Liver (tissue), 3 donors: ENCODE results near the gene PTCRA.

Experiments used
- ATF3 ChIP-seq: IDR thresholded peaks from 2 replicates; pipeline ENCODE4 v1.6.1; 2016; ENCODE audit warnings: antibody characterized with exemption
- JUND ChIP-seq, 2 donors: IDR thresholded peaks; 2 replicates each; pipeline ENCODE4 v1.6.1; 2016; ENCODE audit warnings: antibody characterized with exemption in 2 of 2
- MAX ChIP-seq: IDR thresholded peaks from 2 replicates; pipeline ENCODE4 v1.6.1; 2016; ENCODE audit warnings: antibody characterized with exemption
- REST ChIP-seq: IDR thresholded peaks from 2 replicates; pipeline ENCODE4 v1.6.1; 2016; ENCODE audit warnings: antibody characterized with exemption, mild to moderate bottlenecking
- ZBTB33 ChIP-seq: IDR thresholded peaks from 2 replicates; pipeline ENCODE4 v1.6.1; 2016; ENCODE audit warnings: antibody characterized with exemption
- TF ChIP-seq, protein P1 (sequence below): fragments of 150-350 bp; IDR thresholded peaks from 2 replicates; pipeline ENCODE4 v1.5.1; 2017; ENCODE audit warnings: improper control_type of control experiment, low read depth, low read length; ENCODE audit not compliant: missing input control
- donor health status: healthy.
- donor health status: healthy.

DNA sequence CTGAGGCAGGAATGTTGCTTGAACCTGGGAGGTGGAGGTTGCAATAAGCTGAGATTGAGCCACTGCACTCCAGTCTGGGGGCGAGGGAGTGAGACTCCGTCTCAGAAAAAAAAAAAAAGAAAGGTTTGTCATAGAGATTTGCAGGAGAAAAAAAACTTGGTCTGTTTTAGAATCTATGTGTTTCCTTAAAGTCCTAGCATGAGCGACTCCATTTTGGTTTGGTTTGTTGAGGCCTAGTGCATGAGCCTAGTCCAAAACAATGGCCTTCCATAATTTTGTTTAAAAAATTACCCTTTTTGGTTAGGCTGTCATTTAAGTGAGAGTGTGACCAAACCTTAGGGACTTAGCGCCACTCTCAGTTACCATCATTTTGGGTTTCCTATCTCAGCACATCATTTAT is 36.5 kb downstream of the PTCRA start:
- TF ChIP-seq REST (no peak), ATF3 (no peak), JUND (IDR thresholded peaks at IDR 0.05) (no peak), MAX (no peak), ZBTB33 (no peak)
- TF ChIP-seq, protein P1, sequence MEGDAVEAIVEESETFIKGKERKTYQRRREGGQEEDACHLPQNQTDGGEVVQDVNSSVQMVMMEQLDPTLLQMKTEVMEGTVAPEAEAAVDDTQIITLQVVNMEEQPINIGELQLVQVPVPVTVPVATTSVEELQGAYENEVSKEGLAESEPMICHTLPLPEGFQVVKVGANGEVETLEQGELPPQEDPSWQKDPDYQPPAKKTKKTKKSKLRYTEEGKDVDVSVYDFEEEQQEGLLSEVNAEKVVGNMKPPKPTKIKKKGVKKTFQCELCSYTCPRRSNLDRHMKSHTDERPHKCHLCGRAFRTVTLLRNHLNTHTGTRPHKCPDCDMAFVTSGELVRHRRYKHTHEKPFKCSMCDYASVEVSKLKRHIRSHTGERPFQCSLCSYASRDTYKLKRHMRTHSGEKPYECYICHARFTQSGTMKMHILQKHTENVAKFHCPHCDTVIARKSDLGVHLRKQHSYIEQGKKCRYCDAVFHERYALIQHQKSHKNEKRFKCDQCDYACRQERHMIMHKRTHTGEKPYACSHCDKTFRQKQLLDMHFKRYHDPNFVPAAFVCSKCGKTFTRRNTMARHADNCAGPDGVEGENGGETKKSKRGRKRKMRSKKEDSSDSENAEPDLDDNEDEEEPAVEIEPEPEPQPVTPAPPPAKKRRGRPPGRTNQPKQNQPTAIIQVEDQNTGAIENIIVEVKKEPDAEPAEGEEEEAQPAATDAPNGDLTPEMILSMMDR = no peak
